Measurements from ENCODE around the gene SIAE.

GRCh38 chr11:124700028-124700427 lies 26.5 kb upstream of the SIAE start:
- TF ChIP-seq, protein P1, sequence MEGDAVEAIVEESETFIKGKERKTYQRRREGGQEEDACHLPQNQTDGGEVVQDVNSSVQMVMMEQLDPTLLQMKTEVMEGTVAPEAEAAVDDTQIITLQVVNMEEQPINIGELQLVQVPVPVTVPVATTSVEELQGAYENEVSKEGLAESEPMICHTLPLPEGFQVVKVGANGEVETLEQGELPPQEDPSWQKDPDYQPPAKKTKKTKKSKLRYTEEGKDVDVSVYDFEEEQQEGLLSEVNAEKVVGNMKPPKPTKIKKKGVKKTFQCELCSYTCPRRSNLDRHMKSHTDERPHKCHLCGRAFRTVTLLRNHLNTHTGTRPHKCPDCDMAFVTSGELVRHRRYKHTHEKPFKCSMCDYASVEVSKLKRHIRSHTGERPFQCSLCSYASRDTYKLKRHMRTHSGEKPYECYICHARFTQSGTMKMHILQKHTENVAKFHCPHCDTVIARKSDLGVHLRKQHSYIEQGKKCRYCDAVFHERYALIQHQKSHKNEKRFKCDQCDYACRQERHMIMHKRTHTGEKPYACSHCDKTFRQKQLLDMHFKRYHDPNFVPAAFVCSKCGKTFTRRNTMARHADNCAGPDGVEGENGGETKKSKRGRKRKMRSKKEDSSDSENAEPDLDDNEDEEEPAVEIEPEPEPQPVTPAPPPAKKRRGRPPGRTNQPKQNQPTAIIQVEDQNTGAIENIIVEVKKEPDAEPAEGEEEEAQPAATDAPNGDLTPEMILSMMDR (IDR thresholded peaks at IDR 0.05), result no peak
- no peak for TF ChIP-seq POLR2A (IDR thresholded peaks at IDR 0.05)
